TTC549 (cell line): ENCODE data around the gene SLAMF7.
"Not testable (repeated sequence)": the region's sequence is repeated elsewhere in the genome, so short reads cannot be mapped to it uniquely, and the experiment has no call there.

Source experiments
- FAIRE-seq: peaks from 2 replicates; lab custom pipeline; 2012; peaks lifted over from hg19 to GRCh38; lab: Jason Lieb, UNC

The SLAMF7 gene

DNA sequence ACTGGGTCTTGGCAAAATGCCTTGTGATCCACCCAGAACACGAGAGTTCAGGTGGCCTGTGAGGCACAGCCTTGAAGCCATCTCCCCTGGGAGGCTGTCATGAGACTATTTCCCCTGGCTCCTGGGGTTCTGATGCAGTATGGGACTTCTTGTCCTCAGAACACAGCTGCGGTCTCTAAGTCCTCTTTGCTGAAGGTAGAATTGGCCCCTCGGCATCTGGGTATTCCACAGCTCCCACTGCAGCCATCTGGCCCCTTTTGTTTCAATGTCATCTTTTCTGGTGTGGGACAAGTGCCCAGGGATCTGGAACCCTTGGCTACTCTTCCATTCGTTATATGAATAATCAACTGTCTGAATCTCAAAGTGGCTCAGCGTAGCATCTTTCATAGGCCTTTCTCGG lies 39.9 kb downstream of the SLAMF7 start:
- FAIRE-seq: no peak

DNA sequence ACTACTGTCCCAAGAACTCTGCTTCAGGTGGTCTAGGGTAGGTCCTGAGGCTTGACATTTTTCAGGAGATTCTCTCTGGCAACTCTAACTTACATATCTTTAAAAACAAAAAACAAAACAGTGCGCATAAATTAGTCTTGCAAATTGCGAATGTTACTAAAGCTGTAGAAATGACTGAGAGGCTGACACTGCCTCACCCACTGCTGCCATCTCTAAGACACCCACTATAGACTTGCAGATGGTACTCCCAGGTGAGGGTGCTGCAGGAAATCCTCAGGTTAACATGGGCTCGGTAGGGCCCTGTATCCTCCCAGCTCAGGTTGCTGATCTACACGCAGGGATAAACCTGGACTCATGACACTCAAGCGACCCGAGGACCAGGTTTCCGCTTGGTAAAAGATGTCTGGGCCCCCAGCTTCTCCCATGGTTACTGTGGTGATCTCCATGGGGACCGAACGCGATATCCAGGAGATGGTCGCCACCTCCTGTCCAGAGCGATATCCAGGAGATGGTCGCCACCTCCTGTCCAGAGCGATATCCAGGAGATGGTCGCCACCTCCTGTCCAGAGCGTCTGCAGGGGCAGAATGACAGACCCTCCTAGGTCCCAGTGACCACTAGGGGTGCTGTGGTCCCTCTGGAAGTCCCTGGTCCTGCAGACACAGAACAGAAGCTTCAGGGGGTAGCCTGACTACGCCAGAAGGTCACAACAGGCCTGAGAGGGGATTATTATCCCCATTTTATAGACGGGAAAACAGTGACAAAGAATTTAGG lies 40.8 kb downstream of the SLAMF7 start:
- no peak for FAIRE-seq

DNA sequence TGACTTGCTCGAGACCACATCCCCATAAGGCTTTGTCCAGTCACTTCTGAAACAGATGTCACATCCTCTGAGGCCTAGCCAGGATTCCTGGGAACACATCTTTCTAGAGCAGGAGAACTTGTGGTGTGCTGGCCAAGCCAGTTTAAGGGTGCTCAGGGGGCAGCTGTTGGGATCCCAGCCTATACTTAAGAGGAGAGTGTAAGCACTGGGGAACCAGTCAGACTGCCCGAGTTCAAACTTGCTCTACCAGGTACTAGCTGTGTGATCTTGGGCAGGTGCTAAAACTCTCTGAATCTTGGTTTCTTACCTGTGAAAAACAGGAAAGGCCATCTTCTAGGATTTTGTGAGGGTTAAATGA lies 41.3 kb downstream of the SLAMF7 start:
- FAIRE-seq: no peak

DNA sequence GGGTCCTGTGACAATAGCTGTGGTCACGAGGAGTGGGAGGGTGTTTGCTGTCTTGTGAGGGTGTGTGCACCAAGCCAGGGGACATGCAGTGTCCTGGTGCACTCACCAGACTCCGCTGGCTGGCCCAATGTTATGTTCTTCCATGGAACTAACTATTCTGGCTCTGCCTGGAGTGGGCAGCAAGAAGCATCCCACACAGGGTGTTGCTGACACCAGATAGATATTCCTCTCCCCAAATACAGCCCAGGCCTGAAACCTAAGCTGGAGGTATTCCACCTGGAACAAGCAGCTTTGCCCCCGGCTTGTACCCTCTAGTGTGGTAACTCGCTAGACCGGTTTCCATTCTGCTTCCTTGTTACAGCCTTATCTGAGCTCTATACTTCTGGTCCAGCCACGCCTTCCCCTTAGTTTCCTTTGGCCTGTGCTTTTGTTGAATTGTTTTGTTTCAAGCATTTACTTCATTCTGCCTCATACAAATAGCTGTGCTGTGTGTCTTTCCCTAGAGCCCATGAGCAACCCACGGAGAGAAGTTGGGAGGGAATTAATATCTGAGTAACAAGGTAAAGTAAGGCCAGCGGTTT lies 42.2 kb downstream of the SLAMF7 start:
- FAIRE-seq: no peak

- FAIRE-seq: no peak
Observed at GRCh38 chr1:160781914-160782689, 43.1 kb downstream of the SLAMF7 start.

DNA sequence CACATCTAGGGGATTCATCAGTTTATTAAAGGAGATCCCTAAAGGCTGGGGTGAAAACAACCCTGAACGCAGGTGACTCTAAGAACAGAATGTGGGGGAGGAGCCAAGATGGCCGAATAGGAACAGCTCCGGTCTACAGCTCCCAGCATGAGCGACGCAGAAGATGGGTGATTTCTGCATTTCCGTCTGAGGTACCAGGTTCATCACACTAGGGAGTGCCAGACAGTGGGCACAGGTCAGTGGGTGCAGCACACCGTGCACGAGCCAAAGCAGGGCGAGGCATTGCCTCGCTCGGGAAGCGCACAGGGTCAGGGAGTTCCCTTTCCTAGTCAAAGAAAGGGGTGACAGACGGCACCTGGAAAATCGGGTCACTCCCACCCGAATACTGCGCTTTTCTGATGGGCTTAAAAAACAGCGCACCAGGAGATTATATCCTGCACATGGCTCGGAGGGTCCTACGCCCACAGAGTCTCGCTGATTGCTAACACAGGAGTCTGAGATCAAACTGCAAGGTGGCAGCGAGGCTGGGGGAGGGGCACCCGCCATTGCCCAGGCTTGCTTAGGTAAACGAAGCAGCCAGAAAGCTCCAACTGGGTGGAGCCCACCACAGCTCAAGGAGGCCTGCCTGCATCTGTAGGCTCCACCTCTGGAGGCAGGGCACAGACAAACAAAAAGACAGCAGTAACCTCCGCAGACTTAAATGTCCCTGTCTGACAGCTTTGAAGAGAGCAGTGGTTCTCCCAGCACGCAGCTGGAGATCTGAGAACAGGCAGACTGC lies 44.1 kb downstream of the SLAMF7 start:
- not testable (repeated sequence) for FAIRE-seq

- no peak for FAIRE-seq
Observed at GRCh38 chr1:160789051-160789701, 50.1 kb downstream of the SLAMF7 start.

DNA sequence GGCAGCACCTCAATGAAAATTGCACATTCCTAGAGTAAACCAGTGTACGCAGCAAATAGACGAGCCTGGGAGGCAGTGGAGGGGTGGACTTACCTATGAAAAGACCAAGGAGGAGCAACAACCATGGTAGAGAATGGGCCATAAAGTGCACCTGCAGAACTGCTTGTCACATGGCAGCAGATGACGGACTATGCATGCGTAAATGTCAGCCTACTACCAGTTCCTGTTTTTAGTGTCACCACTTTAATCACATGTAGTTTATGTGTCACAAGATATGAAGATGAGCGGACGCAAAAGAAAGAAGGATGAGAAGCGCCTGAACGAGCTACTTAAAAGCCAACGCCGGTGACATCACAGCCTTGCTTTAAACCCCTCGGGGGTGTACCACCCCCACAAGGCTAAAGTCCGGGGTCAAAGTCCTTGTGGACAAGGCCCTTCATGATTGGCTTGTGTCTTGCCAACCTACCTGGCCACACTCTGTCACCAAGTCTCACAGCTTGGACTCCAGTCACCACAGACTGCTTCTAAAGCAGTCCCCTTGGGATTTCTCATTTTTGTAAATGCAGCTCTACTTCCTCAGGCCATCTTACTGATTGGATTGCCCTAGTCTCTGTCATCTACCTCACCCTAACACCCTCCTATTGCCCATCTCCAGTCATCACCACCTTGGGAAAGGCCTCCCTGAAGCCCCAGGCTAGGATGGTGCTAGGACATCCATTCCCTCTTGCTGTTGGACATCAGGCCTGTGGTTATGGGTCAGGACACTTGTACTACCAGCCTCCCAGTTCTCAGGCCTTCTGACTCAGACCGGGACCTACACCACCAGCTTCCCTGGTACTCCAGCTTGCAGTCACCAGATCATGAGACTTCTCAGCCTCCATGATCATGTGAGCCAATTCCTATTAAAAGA lies 50.9 kb downstream of the SLAMF7 start:
- FAIRE-seq: no peak

- FAIRE-seq: no peak
Observed at GRCh38 chr1:160794376-160794775, 55.3 kb downstream of the SLAMF7 start.

- FAIRE-seq: no peak
Observed at GRCh38 chr1:160795951-160796383, 56.9 kb downstream of the SLAMF7 start, which contains the start of gene LY9. LY9 (plus strand) TSS chr1:160796174; CDS start chr1:160796188, 14 bp downstream.

DNA sequence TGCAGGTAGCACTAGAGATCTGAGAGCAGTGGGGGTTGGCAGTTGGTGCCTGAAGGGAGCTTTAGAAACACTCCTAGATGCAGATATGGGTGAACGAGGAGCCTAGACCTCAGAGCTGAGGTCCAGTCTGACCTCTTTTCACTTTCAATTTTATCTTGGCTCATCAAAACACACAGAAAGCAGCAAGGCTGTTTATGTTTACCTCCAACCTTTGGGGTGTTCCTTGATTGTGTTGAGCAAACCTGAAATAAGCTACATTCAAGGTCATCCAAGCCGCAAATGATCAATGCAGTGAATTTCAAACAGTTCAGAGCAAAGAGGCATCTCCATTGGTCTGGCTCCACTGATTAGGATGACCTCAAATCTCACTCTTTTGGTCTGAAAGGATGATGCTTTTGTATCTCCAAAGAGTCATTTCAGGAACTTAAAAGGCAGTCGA lies 58.2 kb downstream of the SLAMF7 start:
- FAIRE-seq: no peak

DNA sequence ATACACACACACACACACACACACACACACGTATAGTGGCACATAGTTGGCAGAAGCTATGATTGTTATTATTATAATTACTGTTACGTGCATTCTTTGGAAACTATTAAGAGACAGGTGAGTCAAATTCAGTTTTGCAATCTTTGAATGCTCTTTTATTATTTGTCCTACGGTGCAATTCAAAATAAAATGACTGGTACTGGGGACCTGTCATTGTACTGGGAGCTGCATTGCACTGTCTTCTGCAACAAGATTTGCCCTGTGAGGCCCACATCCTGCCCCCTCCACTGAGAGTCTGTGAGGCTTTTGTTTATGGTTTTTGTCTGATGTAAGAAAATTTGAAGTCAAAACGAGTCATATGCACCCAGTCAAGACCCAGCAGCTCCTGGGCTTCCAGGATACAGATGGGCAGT lies 58.8 kb downstream of the SLAMF7 start:
- FAIRE-seq: no peak

DNA sequence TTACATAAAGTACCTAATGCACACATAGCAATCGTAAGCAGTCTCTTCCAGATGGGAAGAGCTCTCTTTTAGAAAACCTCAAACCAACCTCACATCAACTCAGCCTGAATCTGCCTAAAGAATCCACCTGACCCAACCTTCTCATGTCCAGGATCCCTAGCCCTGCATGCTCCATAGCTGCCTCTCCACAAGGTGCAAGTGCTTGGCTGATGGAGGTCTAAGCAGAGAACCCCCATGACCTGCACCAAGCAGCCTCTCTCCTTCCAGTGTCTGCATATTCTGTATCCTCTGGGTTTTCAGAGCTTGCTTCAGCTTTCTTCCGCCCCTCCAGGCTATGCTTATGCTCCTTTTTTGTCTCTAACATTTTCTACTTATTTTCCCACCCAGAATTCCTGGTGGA lies 59.4 kb downstream of the SLAMF7 start:
- no peak for FAIRE-seq

GRCh38 chr1:160799641-160800040 lies 60.6 kb downstream of the SLAMF7 start:
- no peak for FAIRE-seq

DNA sequence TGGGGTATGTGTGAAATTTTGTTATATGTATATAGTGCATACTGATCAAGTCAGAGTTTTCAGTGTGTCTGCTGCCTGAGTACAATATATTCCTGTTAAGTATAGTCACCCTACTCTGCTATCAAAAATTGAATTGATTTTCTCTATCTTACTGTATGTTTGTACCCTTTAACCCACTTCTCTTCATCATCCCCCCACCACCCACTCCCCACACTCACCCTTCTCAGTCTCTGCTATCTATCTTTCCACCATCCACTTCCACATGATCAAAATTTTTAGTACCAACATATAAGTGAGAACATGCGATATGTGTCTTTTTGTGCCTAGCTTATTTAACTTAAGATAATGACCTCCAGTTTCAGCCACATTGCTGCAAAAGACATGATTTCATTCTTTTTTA lies 61.1 kb downstream of the SLAMF7 start:
- no peak for FAIRE-seq

DNA sequence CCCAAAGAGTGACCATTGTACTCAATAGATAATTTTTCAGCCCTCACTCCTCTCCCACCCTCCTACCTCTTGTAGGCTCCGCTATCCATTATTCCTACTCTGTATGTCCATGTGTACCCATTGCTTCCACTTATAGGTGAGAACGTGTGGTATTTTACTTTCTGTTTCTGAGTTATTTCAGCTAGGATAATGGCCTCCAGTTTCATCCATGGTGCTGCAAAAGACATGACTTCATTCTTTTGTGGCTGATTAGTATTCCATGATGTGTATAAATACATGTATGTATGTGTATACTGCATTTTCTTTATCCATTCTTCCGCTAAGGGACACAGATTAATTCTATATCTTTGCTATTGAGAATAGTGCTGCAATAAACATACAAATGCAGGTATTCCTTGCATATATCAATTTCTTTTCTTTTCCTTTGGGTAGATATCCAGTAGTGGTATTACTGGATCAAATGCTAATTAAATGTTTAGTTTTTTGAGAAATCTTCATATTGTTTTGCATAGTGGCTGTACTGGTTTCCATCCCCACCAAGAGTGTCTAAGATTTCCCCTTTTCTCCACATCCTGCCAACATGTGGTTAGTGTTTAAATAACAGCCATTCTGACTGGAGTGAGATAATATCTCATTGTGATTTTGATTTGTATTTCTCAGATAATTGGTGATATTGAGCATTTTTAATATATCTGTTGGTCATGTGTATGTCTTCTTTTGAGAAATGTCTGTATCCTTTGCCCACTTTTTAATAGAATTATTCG lies 61.8 kb downstream of the SLAMF7 start:
- FAIRE-seq: peak; percentile 15

GRCh38 chr1:160801836-160802580 lies 63.0 kb downstream of the SLAMF7 start:
- no peak for FAIRE-seq
